ENCODE results near the gene DEK. TPM values are rescaled to one million over a fixed set of nuclear protein-coding genes. Genes with fewer than 3 reads are reported as not detected.

The DEK gene
- total RNA-seq, 1 experiment from 2014 or later = 204 TPM

DNA sequence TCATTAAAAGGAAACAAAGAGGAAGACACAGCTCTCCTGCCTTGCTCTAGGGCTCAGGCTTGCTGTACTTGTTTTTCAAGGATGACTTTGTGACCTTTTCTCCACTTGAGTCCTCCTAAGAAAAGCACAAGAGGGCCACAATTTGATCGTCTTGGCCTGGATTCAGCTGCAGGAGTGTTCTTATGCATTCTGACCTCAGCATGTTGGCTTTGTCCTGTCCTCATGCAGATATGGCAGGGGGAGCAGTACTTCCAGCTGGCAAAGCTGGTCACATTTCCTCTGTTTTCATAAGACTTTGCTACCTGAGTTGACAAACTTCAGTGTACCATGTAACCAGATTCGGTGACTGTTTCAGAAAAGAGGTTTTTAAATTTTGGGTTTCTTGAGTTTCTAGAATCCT lies 78.3 kb downstream of the DEK start (continued):
- TF ChIP-seq, protein P1, sequence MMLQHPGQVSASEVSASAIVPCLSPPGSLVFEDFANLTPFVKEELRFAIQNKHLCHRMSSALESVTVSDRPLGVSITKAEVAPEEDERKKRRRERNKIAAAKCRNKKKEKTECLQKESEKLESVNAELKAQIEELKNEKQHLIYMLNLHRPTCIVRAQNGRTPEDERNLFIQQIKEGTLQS (CRISPR knock-in tag; conservative IDR thresholded peaks at IDR 0.05) = no peak
- TF ChIP-seq, protein P2, sequence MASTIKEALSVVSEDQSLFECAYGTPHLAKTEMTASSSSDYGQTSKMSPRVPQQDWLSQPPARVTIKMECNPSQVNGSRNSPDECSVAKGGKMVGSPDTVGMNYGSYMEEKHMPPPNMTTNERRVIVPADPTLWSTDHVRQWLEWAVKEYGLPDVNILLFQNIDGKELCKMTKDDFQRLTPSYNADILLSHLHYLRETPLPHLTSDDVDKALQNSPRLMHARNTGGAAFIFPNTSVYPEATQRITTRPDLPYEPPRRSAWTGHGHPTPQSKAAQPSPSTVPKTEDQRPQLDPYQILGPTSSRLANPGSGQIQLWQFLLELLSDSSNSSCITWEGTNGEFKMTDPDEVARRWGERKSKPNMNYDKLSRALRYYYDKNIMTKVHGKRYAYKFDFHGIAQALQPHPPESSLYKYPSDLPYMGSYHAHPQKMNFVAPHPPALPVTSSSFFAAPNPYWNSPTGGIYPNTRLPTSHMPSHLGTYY (CRISPR knock-in tag; IDR thresholded peaks at IDR 0.05) = no peak
- TF ChIP-seq, protein P3, sequence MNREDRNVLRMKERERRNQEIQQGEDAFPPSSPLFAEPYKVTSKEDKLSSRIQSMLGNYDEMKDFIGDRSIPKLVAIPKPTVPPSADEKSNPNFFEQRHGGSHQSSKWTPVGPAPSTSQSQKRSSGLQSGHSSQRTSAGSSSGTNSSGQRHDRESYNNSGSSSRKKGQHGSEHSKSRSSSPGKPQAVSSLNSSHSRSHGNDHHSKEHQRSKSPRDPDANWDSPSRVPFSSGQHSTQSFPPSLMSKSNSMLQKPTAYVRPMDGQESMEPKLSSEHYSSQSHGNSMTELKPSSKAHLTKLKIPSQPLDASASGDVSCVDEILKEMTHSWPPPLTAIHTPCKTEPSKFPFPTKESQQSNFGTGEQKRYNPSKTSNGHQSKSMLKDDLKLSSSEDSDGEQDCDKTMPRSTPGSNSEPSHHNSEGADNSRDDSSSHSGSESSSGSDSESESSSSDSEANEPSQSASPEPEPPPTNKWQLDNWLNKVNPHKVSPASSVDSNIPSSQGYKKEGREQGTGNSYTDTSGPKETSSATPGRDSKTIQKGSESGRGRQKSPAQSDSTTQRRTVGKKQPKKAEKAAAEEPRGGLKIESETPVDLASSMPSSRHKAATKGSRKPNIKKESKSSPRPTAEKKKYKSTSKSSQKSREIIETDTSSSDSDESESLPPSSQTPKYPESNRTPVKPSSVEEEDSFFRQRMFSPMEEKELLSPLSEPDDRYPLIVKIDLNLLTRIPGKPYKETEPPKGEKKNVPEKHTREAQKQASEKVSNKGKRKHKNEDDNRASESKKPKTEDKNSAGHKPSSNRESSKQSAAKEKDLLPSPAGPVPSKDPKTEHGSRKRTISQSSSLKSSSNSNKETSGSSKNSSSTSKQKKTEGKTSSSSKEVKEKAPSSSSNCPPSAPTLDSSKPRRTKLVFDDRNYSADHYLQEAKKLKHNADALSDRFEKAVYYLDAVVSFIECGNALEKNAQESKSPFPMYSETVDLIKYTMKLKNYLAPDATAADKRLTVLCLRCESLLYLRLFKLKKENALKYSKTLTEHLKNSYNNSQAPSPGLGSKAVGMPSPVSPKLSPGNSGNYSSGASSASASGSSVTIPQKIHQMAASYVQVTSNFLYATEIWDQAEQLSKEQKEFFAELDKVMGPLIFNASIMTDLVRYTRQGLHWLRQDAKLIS (CRISPR knock-in tag; IDR thresholded peaks at IDR 0.05; ENCODE audit: borderline replicate concordance) = no peak
- TF ChIP-seq GABPB1 (CRISPR knock-in tag; IDR thresholded peaks at IDR 0.05) (no peak), CREB1 (CRISPR knock-in tag; IDR thresholded peaks at IDR 0.05) (no peak), SP1 (CRISPR knock-in tag; conservative IDR thresholded peaks at IDR 0.05) (0 out of 2 replicates have a peak, but pooled peaks have one; percentile 36), ZNF232 (CRISPR knock-in tag; IDR thresholded peaks at IDR 0.05) (no peak), FOXP1 (CRISPR knock-in tag; IDR thresholded peaks at IDR 0.05; ENCODE audit: borderline replicate concordance) (no peak), ETV6 (CRISPR knock-in tag; IDR thresholded peaks at IDR 0.05) (peak; percentile 61; the same call in 1 of the 2 replicates), EMX1 (CRISPR knock-in tag; IDR thresholded peaks at IDR 0.05) (no peak), MXD4 (CRISPR knock-in tag; IDR thresholded peaks at IDR 0.05; ENCODE audit: borderline replicate concordance) (no peak), RELA (CRISPR knock-in tag; IDR thresholded peaks at IDR 0.05; ENCODE audit: borderline replicate concordance) (no peak), FOXK1 (CRISPR knock-in tag; IDR thresholded peaks at IDR 0.05) (peak; percentile 63; the same call in 1 of the 2 replicates), ZNF263 (CRISPR knock-in tag; IDR thresholded peaks at IDR 0.05; ENCODE audit: low read depth) (no peak), FOXJ3 (CRISPR knock-in tag; IDR thresholded peaks at IDR 0.05; ENCODE audit: borderline replicate concordance) (no peak), ZNF219 (CRISPR knock-in tag; IDR thresholded peaks at IDR 0.05; ENCODE audit: borderline replicate concordance) (no peak), ELF4 (CRISPR knock-in tag; IDR thresholded peaks at IDR 0.05; ENCODE audit: low read depth) (no peak)
- TF ChIP-seq, protein P4, sequence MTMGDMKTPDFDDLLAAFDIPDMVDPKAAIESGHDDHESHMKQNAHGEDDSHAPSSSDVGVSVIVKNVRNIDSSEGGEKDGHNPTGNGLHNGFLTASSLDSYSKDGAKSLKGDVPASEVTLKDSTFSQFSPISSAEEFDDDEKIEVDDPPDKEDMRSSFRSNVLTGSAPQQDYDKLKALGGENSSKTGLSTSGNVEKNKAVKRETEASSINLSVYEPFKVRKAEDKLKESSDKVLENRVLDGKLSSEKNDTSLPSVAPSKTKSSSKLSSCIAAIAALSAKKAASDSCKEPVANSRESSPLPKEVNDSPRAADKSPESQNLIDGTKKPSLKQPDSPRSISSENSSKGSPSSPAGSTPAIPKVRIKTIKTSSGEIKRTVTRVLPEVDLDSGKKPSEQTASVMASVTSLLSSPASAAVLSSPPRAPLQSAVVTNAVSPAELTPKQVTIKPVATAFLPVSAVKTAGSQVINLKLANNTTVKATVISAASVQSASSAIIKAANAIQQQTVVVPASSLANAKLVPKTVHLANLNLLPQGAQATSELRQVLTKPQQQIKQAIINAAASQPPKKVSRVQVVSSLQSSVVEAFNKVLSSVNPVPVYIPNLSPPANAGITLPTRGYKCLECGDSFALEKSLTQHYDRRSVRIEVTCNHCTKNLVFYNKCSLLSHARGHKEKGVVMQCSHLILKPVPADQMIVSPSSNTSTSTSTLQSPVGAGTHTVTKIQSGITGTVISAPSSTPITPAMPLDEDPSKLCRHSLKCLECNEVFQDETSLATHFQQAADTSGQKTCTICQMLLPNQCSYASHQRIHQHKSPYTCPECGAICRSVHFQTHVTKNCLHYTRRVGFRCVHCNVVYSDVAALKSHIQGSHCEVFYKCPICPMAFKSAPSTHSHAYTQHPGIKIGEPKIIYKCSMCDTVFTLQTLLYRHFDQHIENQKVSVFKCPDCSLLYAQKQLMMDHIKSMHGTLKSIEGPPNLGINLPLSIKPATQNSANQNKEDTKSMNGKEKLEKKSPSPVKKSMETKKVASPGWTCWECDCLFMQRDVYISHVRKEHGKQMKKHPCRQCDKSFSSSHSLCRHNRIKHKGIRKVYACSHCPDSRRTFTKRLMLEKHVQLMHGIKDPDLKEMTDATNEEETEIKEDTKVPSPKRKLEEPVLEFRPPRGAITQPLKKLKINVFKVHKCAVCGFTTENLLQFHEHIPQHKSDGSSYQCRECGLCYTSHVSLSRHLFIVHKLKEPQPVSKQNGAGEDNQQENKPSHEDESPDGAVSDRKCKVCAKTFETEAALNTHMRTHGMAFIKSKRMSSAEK (CRISPR knock-in tag; IDR thresholded peaks at IDR 0.05; ENCODE audit: borderline replicate concordance) = no peak
- TF ChIP-seq, protein P5, sequence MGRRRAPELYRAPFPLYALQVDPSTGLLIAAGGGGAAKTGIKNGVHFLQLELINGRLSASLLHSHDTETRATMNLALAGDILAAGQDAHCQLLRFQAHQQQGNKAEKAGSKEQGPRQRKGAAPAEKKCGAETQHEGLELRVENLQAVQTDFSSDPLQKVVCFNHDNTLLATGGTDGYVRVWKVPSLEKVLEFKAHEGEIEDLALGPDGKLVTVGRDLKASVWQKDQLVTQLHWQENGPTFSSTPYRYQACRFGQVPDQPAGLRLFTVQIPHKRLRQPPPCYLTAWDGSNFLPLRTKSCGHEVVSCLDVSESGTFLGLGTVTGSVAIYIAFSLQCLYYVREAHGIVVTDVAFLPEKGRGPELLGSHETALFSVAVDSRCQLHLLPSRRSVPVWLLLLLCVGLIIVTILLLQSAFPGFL (CRISPR knock-in tag; IDR thresholded peaks at IDR 0.05; ENCODE audit: borderline replicate concordance) = no peak
- TF ChIP-seq, protein P6, sequence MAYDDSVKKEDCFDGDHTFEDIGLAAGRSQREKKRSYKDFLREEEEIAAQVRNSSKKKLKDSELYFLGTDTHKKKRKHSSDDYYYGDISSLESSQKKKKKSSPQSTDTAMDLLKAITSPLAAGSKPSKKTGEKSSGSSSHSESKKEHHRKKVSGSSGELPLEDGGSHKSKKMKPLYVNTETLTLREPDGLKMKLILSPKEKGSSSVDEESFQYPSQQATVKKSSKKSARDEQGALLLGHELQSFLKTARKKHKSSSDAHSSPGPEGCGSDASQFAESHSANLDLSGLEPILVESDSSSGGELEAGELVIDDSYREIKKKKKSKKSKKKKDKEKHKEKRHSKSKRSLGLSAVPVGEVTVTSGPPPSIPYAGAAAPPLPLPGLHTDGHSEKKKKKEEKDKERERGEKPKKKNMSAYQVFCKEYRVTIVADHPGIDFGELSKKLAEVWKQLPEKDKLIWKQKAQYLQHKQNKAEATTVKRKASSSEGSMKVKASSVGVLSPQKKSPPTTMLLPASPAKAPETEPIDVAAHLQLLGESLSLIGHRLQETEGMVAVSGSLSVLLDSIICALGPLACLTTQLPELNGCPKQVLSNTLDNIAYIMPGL (CRISPR knock-in tag; IDR thresholded peaks at IDR 0.05) = no peak
- TF ChIP-seq, protein P7, sequence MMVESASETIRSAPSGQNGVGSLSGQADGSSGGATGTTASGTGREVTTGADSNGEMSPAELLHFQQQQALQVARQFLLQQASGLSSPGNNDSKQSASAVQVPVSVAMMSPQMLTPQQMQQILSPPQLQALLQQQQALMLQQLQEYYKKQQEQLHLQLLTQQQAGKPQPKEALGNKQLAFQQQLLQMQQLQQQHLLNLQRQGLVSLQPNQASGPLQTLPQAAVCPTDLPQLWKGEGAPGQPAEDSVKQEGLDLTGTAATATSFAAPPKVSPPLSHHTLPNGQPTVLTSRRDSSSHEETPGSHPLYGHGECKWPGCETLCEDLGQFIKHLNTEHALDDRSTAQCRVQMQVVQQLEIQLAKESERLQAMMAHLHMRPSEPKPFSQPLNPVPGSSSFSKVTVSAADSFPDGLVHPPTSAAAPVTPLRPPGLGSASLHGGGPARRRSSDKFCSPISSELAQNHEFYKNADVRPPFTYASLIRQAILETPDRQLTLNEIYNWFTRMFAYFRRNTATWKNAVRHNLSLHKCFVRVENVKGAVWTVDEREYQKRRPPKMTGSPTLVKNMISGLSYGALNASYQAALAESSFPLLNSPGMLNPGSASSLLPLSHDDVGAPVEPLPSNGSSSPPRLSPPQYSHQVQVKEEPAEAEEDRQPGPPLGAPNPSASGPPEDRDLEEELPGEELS (CRISPR knock-in tag; IDR thresholded peaks at IDR 0.05) = peak; percentile 78; the same call in 1 of the 2 replicates
- TF ChIP-seq, protein P8, sequence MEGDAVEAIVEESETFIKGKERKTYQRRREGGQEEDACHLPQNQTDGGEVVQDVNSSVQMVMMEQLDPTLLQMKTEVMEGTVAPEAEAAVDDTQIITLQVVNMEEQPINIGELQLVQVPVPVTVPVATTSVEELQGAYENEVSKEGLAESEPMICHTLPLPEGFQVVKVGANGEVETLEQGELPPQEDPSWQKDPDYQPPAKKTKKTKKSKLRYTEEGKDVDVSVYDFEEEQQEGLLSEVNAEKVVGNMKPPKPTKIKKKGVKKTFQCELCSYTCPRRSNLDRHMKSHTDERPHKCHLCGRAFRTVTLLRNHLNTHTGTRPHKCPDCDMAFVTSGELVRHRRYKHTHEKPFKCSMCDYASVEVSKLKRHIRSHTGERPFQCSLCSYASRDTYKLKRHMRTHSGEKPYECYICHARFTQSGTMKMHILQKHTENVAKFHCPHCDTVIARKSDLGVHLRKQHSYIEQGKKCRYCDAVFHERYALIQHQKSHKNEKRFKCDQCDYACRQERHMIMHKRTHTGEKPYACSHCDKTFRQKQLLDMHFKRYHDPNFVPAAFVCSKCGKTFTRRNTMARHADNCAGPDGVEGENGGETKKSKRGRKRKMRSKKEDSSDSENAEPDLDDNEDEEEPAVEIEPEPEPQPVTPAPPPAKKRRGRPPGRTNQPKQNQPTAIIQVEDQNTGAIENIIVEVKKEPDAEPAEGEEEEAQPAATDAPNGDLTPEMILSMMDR (IDR thresholded peaks at IDR 0.05) = no peak
